HG02610 (cell line): ENCODE data around the gene SCAND1.
A peak's percentile ranks its signal among the peaks of the same experiment; 100 is the strongest.
"Not testable (repeated sequence)": the region's sequence is repeated elsewhere in the genome, so short reads cannot be mapped to it uniquely, and the experiment has no call there.

Experiments used
- ATAC-seq: cut with Tn5 transposase; IDR thresholded peaks from one replicate; pipeline ENCODE4 v1.9.1; 2021; ENCODE audit warnings: mild to moderate bottlenecking, moderate library complexity; ENCODE audit not compliant: unreplicated experiment

Gene SCAND1

GRCh38 chr20:35963878-35964277 lies 9.6 kb upstream of the SCAND1 start:
- no peak for ATAC-seq

- not testable (repeated sequence) for ATAC-seq
These were observed 5.0 kb upstream of the SCAND1 start for GRCh38 chr20:35959291-35959690.

- no peak for ATAC-seq
These were observed 2.3 kb upstream of the SCAND1 start for GRCh38 chr20:35956616-35957015.

- no peak for ATAC-seq
These were observed 577 bp upstream of the SCAND1 start for GRCh38 chr20:35954907-35955251.

- ATAC-seq, result peak; percentile 21
These were observed 709 bp downstream of the SCAND1 start for GRCh38 chr20:35953387-35954199.

- no peak for ATAC-seq
These were observed 1.6 kb downstream of the SCAND1 start for GRCh38 chr20:35952480-35953386.

- not testable (repeated sequence) for ATAC-seq
These were observed 2.2 kb downstream of the SCAND1 start for GRCh38 chr20:35952080-35952479.

- no peak for ATAC-seq
These were observed 4.2 kb downstream of the SCAND1 start for GRCh38 chr20:35950093-35950492.

- no peak for ATAC-seq
These were observed 6.4 kb downstream of the SCAND1 start for GRCh38 chr20:35947907-35948306.

- no peak for ATAC-seq
These were observed 6.8 kb downstream of the SCAND1 start for GRCh38 chr20:35947489-35947888.

GRCh38 chr20:35942243-35942642 lies 12.1 kb downstream of the SCAND1 start:
- ATAC-seq, result no peak

GRCh38 chr20:35941620-35942019 lies 12.7 kb downstream of the SCAND1 start:
- ATAC-seq, result no peak

GRCh38 chr20:35939264-35939663 lies 15.0 kb downstream of the SCAND1 start:
- ATAC-seq, result no peak

GRCh38 chr20:35934050-35934449 lies 20.3 kb downstream of the SCAND1 start:
- no peak for ATAC-seq

- ATAC-seq, result no peak
These were observed 25.0 kb downstream of the SCAND1 start for GRCh38 chr20:35929301-35929700.

GRCh38 chr20:35920523-35920922 lies 33.8 kb downstream of the SCAND1 start:
- no peak for ATAC-seq

- ATAC-seq, result no peak
These were observed 36.3 kb downstream of the SCAND1 start for GRCh38 chr20:35918021-35918420.

- no peak for ATAC-seq
These were observed 37.2 kb downstream of the SCAND1 start for GRCh38 chr20:35917077-35917476.

- no peak for ATAC-seq
These were observed 41.4 kb downstream of the SCAND1 start for GRCh38 chr20:35912881-35913280.

GRCh38 chr20:35910254-35910653 lies 44.0 kb downstream of the SCAND1 start:
- ATAC-seq, result no peak

GRCh38 chr20:35909796-35910195 lies 44.5 kb downstream of the SCAND1 start:
- ATAC-seq, result no peak

- ATAC-seq, result peak; percentile 80
These were observed 45.1 kb downstream of the SCAND1 start for GRCh38 chr20:35909176-35909575.
